BE2C (cell line): ENCODE results near the gene NLRC3.

Source experiments
- DNase-seq: peaks from one replicate; pipeline ENCODE4 v3.0.0-alpha.2; 2020
- H3K27me3 ChIP-seq: fragments of 250-450 bp; sonication (Bioruptor Pico); 2 replicates; pipeline ENCODE4 v1.5.1; 2020; ENCODE audit warnings: mild to moderate bottlenecking
- H3K36me3 ChIP-seq: fragments of 250-450 bp; sonication (Bioruptor Pico); 2 replicates; pipeline ENCODE4 v1.5.1; 2020; ENCODE audit warnings: mild to moderate bottlenecking
- H3K4me1 ChIP-seq: fragments of 250-450 bp; sonication (Bioruptor Pico); 2 replicates; pipeline ENCODE4 v1.5.1; 2020
- H3K4me3 ChIP-seq: 2 replicates; pipeline ENCODE4 v1.5.1; 2011; ENCODE audit warnings: low read depth, low read length
- H3K9me3 ChIP-seq: fragments of 250-450 bp; sonication (Bioruptor Pico); 2 replicates; pipeline ENCODE4 v1.5.1; 2020
- CTCF ChIP-seq: IDR thresholded peaks from 2 replicates; pipeline ENCODE4 v1.5.1; 2012; ENCODE audit warnings: mild to moderate bottlenecking, low read depth, low read length

NLRC3 gene

GRCh38 chr16:3582276-3583165, 5.3 kb upstream of the NLRC3 start:
- TF ChIP-seq CTCF: no peak

GRCh38 chr16:3581392-3581791, 4.2 kb upstream of the NLRC3 start:
- no peak for DNase-seq
- Histone ChIP-seq H3K4me3 (no peak overlapping the region), H3K9me3 (no peaks in the 10 kb centered on the region), H3K4me1 (no peaks in the 10 kb centered on the region), H3K36me3 (peaks cover 7% of the 10 kb centered on the region), H3K27me3 (no peaks in the 10 kb centered on the region)
- TF ChIP-seq CTCF: no peak

More at GRCh38 chr16:3582276-3583165, 5.3 kb upstream of the NLRC3 start:
- Histone ChIP-seq H3K36me3 (peaks cover 7% of the 10 kb centered on the region), H3K4me3 (no peak overlapping the region), H3K9me3 (no peaks in the 10 kb centered on the region), H3K4me1 (no peaks in the 10 kb centered on the region), H3K27me3 (no peaks in the 10 kb centered on the region)
- no peak for DNase-seq

- no peak for DNase-seq
- Histone ChIP-seq H3K27me3 (no peaks in the 10 kb centered on the region), H3K9me3 (no peaks in the 10 kb centered on the region), H3K36me3 (peaks cover 7% of the 10 kb centered on the region), H3K4me1 (no peaks in the 10 kb centered on the region), H3K4me3 (no peak overlapping the region)
- no peak for TF ChIP-seq CTCF
Measured at GRCh38 chr16:3580686-3581085, 3.5 kb upstream of the NLRC3 start.

- no peak for DNase-seq
- no peak for TF ChIP-seq CTCF
- Histone ChIP-seq H3K36me3 (peaks cover 7% of the 10 kb centered on the region), H3K4me1 (no peaks in the 10 kb centered on the region), H3K27me3 (no peaks in the 10 kb centered on the region), H3K9me3 (no peaks in the 10 kb centered on the region), H3K4me3 (no peak overlapping the region)
Measured at GRCh38 chr16:3580251-3580651, 3.0 kb upstream of the NLRC3 start.

GRCh38 chr16:3579776-3580175, 2.6 kb upstream of the NLRC3 start:
- Histone ChIP-seq H3K36me3 (peaks cover 7% of the 10 kb centered on the region), H3K4me3 (no peak overlapping the region), H3K27me3 (no peaks in the 10 kb centered on the region), H3K4me1 (no peaks in the 10 kb centered on the region), H3K9me3 (no peaks in the 10 kb centered on the region)
- TF ChIP-seq CTCF: no peak
- no peak for DNase-seq
